Tibial nerve (tissue), 4 donors: ENCODE measurements around the gene OR5B17. TPM values are rescaled to one million over a fixed set of nuclear protein-coding genes. Genes with fewer than 3 reads are reported as not detected.

ENCODE experiments used
- DNase-seq, 2 donors: peaks; one replicate each; pipeline ENCODE4 v3.0.0-alpha.2; 2019; ENCODE audit warnings: low spot score in 2 of 2
- H3K27ac ChIP-seq, 4 donors: fragments of 200-600 bp; sonication (generic) in 3 of 4; one replicate each; pipeline ENCODE4 v1.5.1; 2017 to 2019; ENCODE audit warnings: mild to moderate bottlenecking in 1 of 4
- H3K27me3 ChIP-seq, 2 donors: fragments of 200-600 bp; sonication (generic) in 1 of 2; one replicate each; pipeline versions ENCODE4 v1.5.1 to v1.6.0; 2017 to 2019
- H3K36me3 ChIP-seq, 3 donors: fragments of 200-600 bp; sonication (generic); one replicate each; pipeline ENCODE4 v1.5.1; 2018 to 2019
- H3K4me1 ChIP-seq, 4 donors: fragments of 200-600 bp; sonication (generic) in 3 of 4; one replicate each; pipeline ENCODE4 v1.5.1; 2017 to 2019
- H3K4me3 ChIP-seq, 4 donors: fragments of 200-600 bp; sonication (generic) in 3 of 4; one replicate each; pipeline ENCODE4 v1.5.1; 2017 to 2019; ENCODE audit warnings: mild to moderate bottlenecking in 1 of 4, moderate library complexity in 1 of 4
- H3K9me3 ChIP-seq, 4 donors: fragments of 200-600 bp; sonication (generic) in 3 of 4; one replicate each; pipeline ENCODE4 v1.5.1; 2017 to 2019
- EP300 ChIP-seq, 2 donors: sonication (generic); formaldehyde crosslinking; IDR thresholded peaks; one replicate each; pipeline ENCODE4 v1.6.1; 2017; ENCODE audit warnings: antibody characterized with exemption in 2 of 2, mild to moderate bottlenecking in 1 of 2
- POLR2A ChIP-seq, 2 donors: fragments of 450-650 bp; IDR thresholded peaks; one replicate each; pipeline ENCODE4 v1.6.1; 2017; ENCODE audit warnings: antibody characterized with exemption in 2 of 2, mild to moderate bottlenecking in 2 of 2, moderate library complexity in 2 of 2
- WGBS, 2 donors: methylation state at CpG; one replicate each; pipeline ENCODE4 v1.1.5; 2018; 5-methylcytosine and 5-hydroxymethylcytosine counted together
- total RNA-seq, 4 donors: library from RNA; depleted of rRNA; stranded (reverse); fragments of >200 nt; gene quantifications; one replicate each; pipeline ENCODE4 v1.1.0, GENCODE V29; 2016
- TF ChIP-seq, protein P1 (sequence below), 5 experiments: fragments of 200-600 bp in 3 of 5; fragments of 450-650 bp in 2 of 5; sonication (generic) in 3 of 5; IDR thresholded peaks; one replicate each; pipeline ENCODE4 v1.5.1; 2016 to 2019; ENCODE audit warnings: antibody characterized with exemption in 5 of 5, mild to moderate bottlenecking in 3 of 5, moderate library complexity in 2 of 5

Gene OR5B17
- total RNA-seq, 4 donors from 2014 or later: not detected

DNA sequence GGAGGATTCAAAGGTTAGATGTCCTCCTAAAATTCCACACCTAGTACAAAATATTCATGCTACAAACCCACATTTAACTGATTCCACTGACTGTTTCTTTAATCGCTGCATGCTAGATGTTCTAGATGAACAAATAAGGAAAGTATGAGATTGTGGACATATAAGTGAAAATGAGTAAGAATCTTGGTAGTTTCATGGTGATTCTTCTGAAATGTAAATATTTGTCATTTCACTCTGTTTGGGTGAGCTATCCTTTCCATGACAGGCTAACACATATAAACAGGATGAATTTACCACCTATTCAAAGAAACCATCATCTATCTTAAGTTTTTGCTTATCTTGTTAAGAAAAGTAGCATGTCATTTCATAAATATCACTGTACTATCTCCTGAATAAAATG, 33.0 kb upstream of the OR5B17 start:
- peaks cover 0 to 9% (median 0%) of the 10 kb centered on the region in 4 donors for H3K9me3 ChIP-seq
- H3K4me3 ChIP-seq: no peak overlapping the region
- no peak for DNase-seq
- TF ChIP-seq, protein P1, sequence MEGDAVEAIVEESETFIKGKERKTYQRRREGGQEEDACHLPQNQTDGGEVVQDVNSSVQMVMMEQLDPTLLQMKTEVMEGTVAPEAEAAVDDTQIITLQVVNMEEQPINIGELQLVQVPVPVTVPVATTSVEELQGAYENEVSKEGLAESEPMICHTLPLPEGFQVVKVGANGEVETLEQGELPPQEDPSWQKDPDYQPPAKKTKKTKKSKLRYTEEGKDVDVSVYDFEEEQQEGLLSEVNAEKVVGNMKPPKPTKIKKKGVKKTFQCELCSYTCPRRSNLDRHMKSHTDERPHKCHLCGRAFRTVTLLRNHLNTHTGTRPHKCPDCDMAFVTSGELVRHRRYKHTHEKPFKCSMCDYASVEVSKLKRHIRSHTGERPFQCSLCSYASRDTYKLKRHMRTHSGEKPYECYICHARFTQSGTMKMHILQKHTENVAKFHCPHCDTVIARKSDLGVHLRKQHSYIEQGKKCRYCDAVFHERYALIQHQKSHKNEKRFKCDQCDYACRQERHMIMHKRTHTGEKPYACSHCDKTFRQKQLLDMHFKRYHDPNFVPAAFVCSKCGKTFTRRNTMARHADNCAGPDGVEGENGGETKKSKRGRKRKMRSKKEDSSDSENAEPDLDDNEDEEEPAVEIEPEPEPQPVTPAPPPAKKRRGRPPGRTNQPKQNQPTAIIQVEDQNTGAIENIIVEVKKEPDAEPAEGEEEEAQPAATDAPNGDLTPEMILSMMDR (IDR thresholded peaks at IDR 0.05): no peak
- TF ChIP-seq EP300 (IDR thresholded peaks at IDR 0.05): no peak
- TF ChIP-seq POLR2A (IDR thresholded peaks at IDR 0.05): no peak
- H3K4me1 ChIP-seq: peaks cover 0 to 4% (median 0%) of the 10 kb centered on the region in 4 donors
- no peaks in the 10 kb centered on the region for H3K27me3 ChIP-seq
- H3K27ac ChIP-seq: no peak overlapping the region
- WGBS, 2 donors: 97 to 100% methylated on average over 1 of the region's 1 CpG
- no peaks in the 10 kb centered on the region for H3K36me3 ChIP-seq

DNA sequence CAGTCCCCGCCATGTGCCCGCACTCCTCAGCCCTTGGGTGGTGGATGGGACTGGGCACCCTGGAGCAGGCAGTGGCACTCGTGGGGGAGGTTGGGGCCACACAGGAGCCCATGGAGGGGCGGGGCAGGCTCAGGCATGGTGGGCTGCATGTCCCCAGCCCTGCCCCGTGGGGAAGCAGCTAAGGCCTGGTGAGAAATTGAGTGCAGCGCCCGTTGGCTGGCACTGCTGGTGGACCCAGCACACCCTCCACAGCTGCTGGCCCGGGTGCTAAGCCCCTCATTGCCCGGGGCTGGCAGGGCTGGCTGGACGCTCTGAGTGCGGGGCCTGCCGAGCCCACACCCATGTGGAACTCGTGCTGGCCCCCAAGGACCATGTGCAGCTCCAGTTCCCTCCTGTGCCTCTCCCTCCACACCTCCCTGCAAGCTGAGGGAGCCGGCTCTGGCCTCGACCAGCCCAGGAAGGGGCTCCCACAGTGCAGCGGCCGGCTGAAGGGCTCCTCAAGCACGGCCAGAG, 31.7 kb upstream of the OR5B17 start:
- DNase-seq: no peak
- WGBS, 2 donors: 88 to 100% methylated on average over 5 to 10 of the region's 18 CpGs
- TF ChIP-seq, protein P1 (IDR thresholded peaks at IDR 0.05): no peak
- TF ChIP-seq POLR2A (IDR thresholded peaks at IDR 0.05) (no peak), EP300 (IDR thresholded peaks at IDR 0.05) (no peak)
- Histone ChIP-seq H3K36me3 (no peaks in the 10 kb centered on the region), H3K4me1 (peaks cover 0 to 4% (median 0%) of the 10 kb centered on the region in 4 donors), H3K27ac (no peak overlapping the region), H3K9me3 (peaks cover 0 to 8% (median 0%) of the 10 kb centered on the region in 4 donors), H3K27me3 (no peaks in the 10 kb centered on the region), H3K4me3 (no peak overlapping the region)

DNA sequence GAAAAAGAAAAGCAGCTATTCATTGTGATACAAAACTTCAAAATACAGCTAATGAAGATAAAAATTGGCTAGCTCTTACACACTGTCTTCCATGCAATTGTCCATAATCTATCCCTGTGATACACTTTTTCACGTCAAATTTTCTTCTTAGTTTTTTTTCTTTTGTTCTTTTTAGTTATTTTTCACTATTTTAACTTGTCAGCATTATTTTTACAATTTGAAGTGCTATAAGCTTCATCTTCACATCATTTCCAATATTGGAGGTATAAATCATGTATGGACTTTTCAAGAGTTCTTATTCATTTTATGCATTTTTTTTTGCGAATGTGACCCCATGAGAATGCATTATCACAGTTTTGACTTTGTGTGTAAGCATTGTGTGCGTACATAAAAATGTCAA, 4.1 kb downstream of the OR5B17 start:
- H3K27ac ChIP-seq: no peak overlapping the region
- 82 to 84% methylated on average over 3 of the region's 3 CpGs for WGBS, 2 donors
- DNase-seq: no peak
- H3K36me3 ChIP-seq: no peaks in the 10 kb centered on the region
- no peak overlapping the region for H3K4me3 ChIP-seq
- H3K27me3 ChIP-seq: no peaks in the 10 kb centered on the region
- TF ChIP-seq EP300 (IDR thresholded peaks at IDR 0.05) (no peak), POLR2A (IDR thresholded peaks at IDR 0.05) (no peak)
- TF ChIP-seq, protein P1 (IDR thresholded peaks at IDR 0.05): no peak
- no peaks in the 10 kb centered on the region for H3K9me3 ChIP-seq
- no peaks in the 10 kb centered on the region for H3K4me1 ChIP-seq

DNA sequence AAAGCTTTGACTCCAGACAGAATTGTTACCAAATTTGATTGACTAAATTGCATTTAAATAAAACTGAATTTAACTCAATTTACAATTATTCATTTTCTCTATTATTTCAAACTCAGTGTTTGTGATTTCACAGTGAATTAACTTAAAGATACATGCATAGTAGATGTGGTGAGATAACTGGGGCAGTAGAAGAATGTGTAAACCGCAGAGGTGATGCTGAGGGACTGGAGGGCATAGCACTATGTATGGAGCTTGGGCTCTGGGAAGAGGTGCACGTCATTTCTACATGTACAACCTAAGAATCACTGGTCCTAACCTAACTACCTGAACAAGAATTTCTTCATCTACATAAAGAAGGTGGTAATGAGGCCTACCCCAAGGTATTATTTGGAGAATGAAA, 13.7 kb downstream of the OR5B17 start:
- Histone ChIP-seq H3K27me3 (no peaks in the 10 kb centered on the region), H3K27ac (no peak overlapping the region), H3K4me3 (no peak overlapping the region), H3K4me1 (no peaks in the 10 kb centered on the region), H3K36me3 (no peaks in the 10 kb centered on the region), H3K9me3 (peaks cover 0 to 3% (median 0%) of the 10 kb centered on the region in 4 donors)
- TF ChIP-seq POLR2A (IDR thresholded peaks at IDR 0.05) (no peak), EP300 (IDR thresholded peaks at IDR 0.05) (no peak)
- TF ChIP-seq, protein P1 (IDR thresholded peaks at IDR 0.05): no peak
- DNase-seq: no peak
- 43 to 50% methylated on average over 2 of the region's 2 CpGs for WGBS, 2 donors

DNA sequence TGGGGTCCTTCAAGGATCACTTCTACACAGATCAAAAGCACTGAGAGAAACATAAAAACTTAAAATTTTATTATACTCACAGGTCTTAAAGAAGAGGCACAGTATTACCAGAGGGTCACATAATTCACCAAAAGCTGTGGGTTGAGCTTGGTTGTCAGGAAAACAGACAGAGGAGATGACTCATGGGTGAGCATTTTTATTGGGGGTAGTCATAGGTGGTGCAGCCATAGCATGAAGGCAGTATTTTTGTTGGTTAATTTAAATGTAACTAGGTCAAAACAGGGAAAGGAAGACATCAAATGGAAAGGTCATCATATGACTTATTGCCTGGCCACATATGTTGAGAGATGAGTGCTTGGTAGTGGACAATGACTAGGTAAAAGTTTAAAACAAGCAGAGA, 24.2 kb downstream of the OR5B17 start:
- Histone ChIP-seq H3K27ac (no peak overlapping the region), H3K9me3 (peaks cover 0 to 17% (median 0%) of the 10 kb centered on the region in 4 donors), H3K4me3 (no peak overlapping the region), H3K36me3 (no peaks in the 10 kb centered on the region), H3K4me1 (no peaks in the 10 kb centered on the region), H3K27me3 (no peaks in the 10 kb centered on the region)
- DNase-seq: no peak
- TF ChIP-seq POLR2A (IDR thresholded peaks at IDR 0.05): no peak
- TF ChIP-seq, protein P1 (IDR thresholded peaks at IDR 0.05): no peak
- no peak for TF ChIP-seq EP300 (IDR thresholded peaks at IDR 0.05)
